ENCODE results near the gene COX5A.

Gene COX5A

GRCh38 chr15:74978503-74978902 is 40.6 kb upstream of the COX5A start:
- H3K9ac ChIP-seq (ENCODE audit: low read length), result no peak overlapping the region
- no peaks in the 10 kb centered on the region for H3K36me3 ChIP-seq (ENCODE audit: insufficient read depth, low read length)
- peaks cover 5% of the 10 kb centered on the region; the same call in 1 of the 2 replicates for H3K27me3 ChIP-seq (ENCODE audit: insufficient read depth, low read length)
- H3K4me3 ChIP-seq (ENCODE audit: low read depth, low read length, poor library complexity, severe bottlenecking), result no peak overlapping the region
- no peaks in the 10 kb centered on the region for H3F3A ChIP-seq (ENCODE audit: insufficient read depth, low read length)
- H3K27ac ChIP-seq (ENCODE audit: low read depth, low read length, poor library complexity, severe bottlenecking), result no peak overlapping the region
- no peaks in the 10 kb centered on the region for H3K9me3 ChIP-seq (ENCODE audit: low read length)
- H3K79me2 ChIP-seq (ENCODE audit: insufficient read depth, low read length), result no peaks in the 10 kb centered on the region
- no peak overlapping the region for H3K4me2 ChIP-seq (ENCODE audit: low read length)
- no peaks in the 10 kb centered on the region for H3K4me1 ChIP-seq (ENCODE audit: insufficient read depth, low read length, severe bottlenecking)
- no peaks in the 10 kb centered on the region for H4K20me1 ChIP-seq (ENCODE audit: insufficient read depth, low read length)
- no peak for TF ChIP-seq EZH2 (IDR thresholded peaks at IDR 0.05; ENCODE audit: borderline replicate concordance, low read length)
- TF ChIP-seq, protein P1, sequence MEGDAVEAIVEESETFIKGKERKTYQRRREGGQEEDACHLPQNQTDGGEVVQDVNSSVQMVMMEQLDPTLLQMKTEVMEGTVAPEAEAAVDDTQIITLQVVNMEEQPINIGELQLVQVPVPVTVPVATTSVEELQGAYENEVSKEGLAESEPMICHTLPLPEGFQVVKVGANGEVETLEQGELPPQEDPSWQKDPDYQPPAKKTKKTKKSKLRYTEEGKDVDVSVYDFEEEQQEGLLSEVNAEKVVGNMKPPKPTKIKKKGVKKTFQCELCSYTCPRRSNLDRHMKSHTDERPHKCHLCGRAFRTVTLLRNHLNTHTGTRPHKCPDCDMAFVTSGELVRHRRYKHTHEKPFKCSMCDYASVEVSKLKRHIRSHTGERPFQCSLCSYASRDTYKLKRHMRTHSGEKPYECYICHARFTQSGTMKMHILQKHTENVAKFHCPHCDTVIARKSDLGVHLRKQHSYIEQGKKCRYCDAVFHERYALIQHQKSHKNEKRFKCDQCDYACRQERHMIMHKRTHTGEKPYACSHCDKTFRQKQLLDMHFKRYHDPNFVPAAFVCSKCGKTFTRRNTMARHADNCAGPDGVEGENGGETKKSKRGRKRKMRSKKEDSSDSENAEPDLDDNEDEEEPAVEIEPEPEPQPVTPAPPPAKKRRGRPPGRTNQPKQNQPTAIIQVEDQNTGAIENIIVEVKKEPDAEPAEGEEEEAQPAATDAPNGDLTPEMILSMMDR (IDR thresholded peaks at IDR 0.05; ENCODE audit: low read length), result no peak
- no peak overlapping the region for H2AFZ ChIP-seq (ENCODE audit: low read length)
- no peaks in the 10 kb centered on the region for H3K9me2 ChIP-seq (ENCODE audit: low read depth, low read length)

- H2AFZ ChIP-seq (ENCODE audit: low read length), result no peak overlapping the region
- no peaks in the 10 kb centered on the region for H3K9me2 ChIP-seq (ENCODE audit: low read depth, low read length)
- H3K9me3 ChIP-seq (ENCODE audit: low read length), result no peaks in the 10 kb centered on the region
- H3K27ac ChIP-seq (ENCODE audit: low read depth, low read length, poor library complexity, severe bottlenecking), result no peak overlapping the region
- H3K9ac ChIP-seq (ENCODE audit: low read length), result no peak overlapping the region
- no peaks in the 10 kb centered on the region for H4K20me1 ChIP-seq (ENCODE audit: insufficient read depth, low read length)
- no peaks in the 10 kb centered on the region for H3K79me2 ChIP-seq (ENCODE audit: insufficient read depth, low read length)
- H3K4me2 ChIP-seq (ENCODE audit: low read length), result no peak overlapping the region
- peaks cover 5% of the 10 kb centered on the region; the same call in 1 of the 2 replicates for H3K27me3 ChIP-seq (ENCODE audit: insufficient read depth, low read length)
- no peaks in the 10 kb centered on the region for H3F3A ChIP-seq (ENCODE audit: insufficient read depth, low read length)
- no peaks in the 10 kb centered on the region for H3K4me1 ChIP-seq (ENCODE audit: insufficient read depth, low read length, severe bottlenecking)
- H3K4me3 ChIP-seq (ENCODE audit: low read depth, low read length, poor library complexity, severe bottlenecking), result no peak overlapping the region
- H3K36me3 ChIP-seq (ENCODE audit: insufficient read depth, low read length), result no peaks in the 10 kb centered on the region
- TF ChIP-seq, protein P1 (IDR thresholded peaks at IDR 0.05; ENCODE audit: low read length), result no peak
- TF ChIP-seq EZH2 (IDR thresholded peaks at IDR 0.05; ENCODE audit: borderline replicate concordance, low read length), result no peak
These were observed 40.2 kb upstream of the COX5A start for GRCh38 chr15:74978077-74978476.

- no peak overlapping the region for H2AFZ ChIP-seq (ENCODE audit: low read length)
- no peaks in the 10 kb centered on the region for H3K4me1 ChIP-seq (ENCODE audit: insufficient read depth, low read length, severe bottlenecking)
- no peaks in the 10 kb centered on the region for H4K20me1 ChIP-seq (ENCODE audit: insufficient read depth, low read length)
- TF ChIP-seq, protein P1 (IDR thresholded peaks at IDR 0.05; ENCODE audit: low read length), result no peak
- TF ChIP-seq EZH2 (IDR thresholded peaks at IDR 0.05; ENCODE audit: borderline replicate concordance, low read length), result no peak
- H3K9me3 ChIP-seq (ENCODE audit: low read length), result no peaks in the 10 kb centered on the region
- no peak overlapping the region for H3K27ac ChIP-seq (ENCODE audit: low read depth, low read length, poor library complexity, severe bottlenecking)
- no peaks in the 10 kb centered on the region for H3K36me3 ChIP-seq (ENCODE audit: insufficient read depth, low read length)
- H3K27me3 ChIP-seq (ENCODE audit: insufficient read depth, low read length), result peaks cover under 1% of the 10 kb centered on the region; the same call in 1 of the 2 replicates
- H3K9me2 ChIP-seq (ENCODE audit: low read depth, low read length), result no peaks in the 10 kb centered on the region
- no peaks in the 10 kb centered on the region for H3K79me2 ChIP-seq (ENCODE audit: insufficient read depth, low read length)
- no peak overlapping the region for H3K4me3 ChIP-seq (ENCODE audit: low read depth, low read length, poor library complexity, severe bottlenecking)
- H3F3A ChIP-seq (ENCODE audit: insufficient read depth, low read length), result no peaks in the 10 kb centered on the region
- no peak overlapping the region for H3K9ac ChIP-seq (ENCODE audit: low read length)
- H3K4me2 ChIP-seq (ENCODE audit: low read length), result no peak overlapping the region
These were observed 39.7 kb upstream of the COX5A start for GRCh38 chr15:74977599-74977998.
